ENCODE results near the gene HMGXB3.
"Not testable (repeated sequence)": the region's sequence is repeated elsewhere in the genome, so short reads cannot be mapped to it uniquely, and the experiment has no call there.

The HMGXB3 gene

DNA sequence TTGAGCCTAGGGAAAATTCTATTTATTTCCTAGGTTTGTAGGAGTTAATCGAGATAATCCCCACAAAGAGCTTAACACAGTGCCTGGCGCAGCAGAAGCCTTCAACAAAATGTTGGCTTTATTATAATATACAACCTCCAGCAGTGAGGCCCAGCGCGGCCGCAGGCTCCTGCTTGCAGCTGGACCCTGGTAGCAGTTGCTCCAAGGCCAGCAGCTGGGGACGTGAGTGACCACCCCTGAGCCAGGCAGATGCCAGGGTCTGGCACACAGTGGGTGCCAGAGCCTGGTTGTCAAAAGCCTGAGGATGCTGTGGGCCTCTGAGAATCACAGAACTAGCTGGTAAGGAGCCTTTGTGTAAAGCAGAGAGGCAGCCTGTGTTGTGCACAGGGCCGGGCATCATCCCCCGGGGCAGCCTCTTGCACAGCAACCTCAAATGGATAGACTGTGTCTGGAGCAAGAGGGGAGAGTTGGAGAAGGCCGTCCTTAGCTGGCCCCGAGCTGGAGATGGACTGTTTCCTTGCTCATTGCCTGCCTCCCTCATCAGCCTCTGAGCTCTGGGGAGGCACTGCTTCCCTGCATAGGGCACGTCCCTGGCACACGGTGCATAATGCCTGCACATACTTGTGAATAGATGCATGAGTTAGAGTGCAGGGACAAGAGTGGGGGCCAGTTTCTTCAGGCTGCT lies 68.6 kb downstream of the HMGXB3 start:
- DNase-seq = no peak

DNA sequence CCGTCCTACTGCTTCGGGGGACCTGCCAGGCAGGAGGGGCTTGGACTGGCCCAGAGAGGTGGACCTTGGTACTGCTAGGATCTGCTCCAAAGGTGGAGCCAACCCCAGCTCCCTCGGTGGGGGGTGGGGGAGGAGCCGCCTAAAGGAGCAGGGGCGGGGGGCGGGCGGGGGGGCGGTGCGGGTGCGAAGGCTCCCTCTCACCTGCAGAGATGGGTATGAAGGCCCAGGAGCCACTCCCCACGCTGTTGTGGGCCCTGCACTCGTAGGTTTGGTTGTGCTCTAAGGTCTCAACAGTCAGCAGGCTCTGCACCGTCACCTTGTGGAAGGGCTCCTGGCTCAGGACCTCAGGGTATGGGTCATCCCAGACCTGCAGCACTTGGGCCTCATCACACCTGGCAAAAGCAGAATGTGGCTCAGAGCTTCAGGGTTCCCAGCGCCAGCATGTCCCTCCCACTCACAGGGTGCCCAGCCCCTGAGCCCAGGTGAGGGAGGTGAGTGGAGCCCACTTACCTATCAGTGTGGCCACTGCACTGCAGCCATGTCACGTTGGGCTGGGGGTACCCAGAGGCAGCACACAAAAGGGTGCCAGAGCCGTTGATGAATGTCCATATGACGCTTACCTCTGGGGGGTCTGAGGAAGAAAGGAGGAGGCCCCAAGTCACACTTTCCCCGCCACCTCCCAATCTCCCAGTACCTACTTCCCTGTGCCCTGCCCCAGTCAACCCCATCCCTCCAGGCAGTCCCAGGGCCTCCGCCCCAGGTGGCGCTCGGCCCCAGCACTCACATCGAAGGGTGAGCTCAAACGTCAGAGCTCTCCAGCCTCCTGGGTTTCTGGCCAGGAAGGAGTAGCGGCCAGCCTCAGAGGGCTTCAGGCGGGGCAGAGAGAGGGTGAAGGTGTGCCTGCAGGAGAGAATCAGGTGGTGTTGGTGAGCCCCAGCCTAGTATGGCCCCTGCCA lies 69.4 kb downstream of the HMGXB3 start:
- DNase-seq = no peak

DNA sequence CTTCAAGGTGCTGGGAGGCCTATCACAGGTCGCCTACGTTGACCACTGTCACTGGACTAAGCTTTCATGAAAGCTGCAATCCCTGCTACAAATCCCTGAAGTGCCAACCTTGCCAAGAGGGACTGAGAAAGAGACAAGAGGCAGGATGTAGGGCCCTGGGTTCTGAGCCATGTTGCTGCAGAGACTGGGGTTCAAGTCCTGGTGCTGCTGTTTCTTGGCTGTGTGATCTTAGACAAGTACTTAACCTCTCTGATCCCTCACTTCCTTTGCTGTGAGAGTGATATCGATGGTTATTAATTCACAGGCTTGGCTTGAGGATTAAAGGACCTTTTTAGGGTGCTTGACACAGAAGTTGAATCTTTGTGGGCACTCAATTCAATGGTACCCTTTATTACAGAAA lies 70.3 kb downstream of the HMGXB3 start:
- no peak for DNase-seq

DNA sequence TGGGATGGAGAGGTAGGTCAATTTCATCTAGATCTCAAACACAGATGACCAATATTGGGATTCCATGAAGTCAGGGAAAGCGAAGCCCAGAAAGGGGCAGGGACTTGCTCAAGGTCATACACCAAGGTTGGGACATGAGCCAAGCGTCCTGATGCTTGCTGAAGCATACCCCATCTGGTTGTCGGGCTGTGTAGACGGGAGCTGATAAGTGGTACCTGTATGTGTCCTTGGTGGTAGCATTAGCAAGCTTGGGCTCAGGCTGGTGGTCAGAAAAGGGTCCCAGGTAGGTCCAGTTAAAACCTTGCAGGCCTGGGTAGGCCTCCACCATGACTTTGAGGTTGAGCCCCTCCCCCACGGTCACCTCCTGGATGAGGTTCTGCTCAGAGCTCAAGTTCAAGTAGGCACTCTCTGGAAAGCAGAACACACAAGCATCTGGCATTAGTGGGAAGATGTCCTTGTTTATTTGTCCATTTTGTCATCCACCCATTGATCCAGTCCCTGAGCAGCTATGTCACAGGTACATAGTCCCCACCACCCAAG lies 72.6 kb downstream of the HMGXB3 start:
- no peak for DNase-seq

DNA sequence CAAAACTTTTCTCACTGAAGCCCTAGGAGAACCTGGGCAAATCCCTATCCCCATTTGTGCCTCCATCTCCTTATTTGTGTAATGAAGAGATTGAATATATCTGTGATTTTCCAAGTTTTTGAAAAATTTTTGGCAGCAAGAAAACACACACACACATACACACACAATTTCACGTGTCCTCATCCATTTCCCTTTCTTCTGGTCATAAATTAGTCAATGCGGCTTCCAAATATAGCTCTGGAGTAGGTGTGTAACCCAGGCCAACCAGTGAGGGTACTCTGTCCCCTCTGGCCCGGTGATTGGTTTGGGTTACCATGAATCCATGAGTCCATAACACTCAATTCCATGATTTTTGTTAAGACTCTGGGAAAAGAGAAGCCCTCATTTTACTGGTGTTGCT lies 73.1 kb downstream of the HMGXB3 start:
- DNase-seq = no peak

DNA sequence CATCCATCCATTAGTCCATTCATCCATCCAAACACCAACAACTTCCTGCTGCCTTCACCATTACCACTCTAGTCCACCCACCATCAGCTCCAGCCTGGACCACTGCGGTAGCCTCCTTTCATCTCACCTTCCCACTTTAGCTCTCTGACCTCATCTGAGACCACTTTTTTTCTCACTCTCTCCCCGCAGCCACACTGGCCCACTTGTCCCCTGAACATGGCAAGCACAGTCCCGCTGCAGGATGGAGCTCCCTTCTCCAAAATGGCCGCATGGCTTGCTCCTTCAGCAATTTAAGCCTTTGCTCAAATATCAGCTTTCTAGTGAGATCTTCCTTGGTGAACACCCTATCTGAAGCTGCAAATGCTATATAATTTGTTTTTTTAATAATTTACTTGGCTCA lies 74.7 kb downstream of the HMGXB3 start:
- no peak for DNase-seq

DNA sequence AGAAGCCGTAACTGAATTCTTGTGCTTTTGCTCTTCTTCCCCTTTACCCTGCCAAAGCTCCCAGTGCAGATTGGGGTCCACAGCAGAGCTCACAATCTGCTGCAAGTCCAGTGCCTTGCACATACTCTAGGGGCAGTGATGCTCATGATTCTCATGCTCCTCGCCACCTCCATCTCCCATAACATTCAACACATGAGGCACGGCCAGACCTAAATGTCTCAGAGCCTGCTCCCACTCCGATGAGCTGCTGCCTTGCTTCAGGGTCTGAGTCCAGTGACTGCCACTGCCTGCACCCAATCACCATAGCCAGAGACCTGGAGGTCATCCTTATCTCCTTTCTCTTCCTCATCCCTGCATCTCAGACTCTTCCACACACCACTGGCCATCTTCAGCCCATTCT lies 75.3 kb downstream of the HMGXB3 start:
- DNase-seq = no peak

DNA sequence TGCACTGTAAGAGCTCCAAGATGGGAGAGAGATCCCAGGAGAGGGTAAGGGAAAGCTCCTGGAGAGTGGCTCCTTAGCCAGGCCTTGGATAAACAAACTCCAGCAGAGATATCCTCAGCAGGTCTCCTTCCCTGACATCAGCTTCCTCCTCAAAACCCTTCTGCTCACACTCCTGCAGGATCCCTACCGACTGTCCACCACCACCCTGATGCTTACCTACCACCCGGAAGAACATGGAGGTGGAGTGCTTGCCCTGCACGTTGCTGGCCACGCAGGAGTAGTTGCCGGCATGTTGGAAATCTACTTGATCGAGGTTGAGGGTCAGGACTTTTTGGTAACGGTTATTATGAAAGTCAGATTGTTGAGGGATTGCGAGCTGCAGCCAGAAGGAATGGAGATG lies 76.5 kb downstream of the HMGXB3 start:
- no peak for DNase-seq

DNA sequence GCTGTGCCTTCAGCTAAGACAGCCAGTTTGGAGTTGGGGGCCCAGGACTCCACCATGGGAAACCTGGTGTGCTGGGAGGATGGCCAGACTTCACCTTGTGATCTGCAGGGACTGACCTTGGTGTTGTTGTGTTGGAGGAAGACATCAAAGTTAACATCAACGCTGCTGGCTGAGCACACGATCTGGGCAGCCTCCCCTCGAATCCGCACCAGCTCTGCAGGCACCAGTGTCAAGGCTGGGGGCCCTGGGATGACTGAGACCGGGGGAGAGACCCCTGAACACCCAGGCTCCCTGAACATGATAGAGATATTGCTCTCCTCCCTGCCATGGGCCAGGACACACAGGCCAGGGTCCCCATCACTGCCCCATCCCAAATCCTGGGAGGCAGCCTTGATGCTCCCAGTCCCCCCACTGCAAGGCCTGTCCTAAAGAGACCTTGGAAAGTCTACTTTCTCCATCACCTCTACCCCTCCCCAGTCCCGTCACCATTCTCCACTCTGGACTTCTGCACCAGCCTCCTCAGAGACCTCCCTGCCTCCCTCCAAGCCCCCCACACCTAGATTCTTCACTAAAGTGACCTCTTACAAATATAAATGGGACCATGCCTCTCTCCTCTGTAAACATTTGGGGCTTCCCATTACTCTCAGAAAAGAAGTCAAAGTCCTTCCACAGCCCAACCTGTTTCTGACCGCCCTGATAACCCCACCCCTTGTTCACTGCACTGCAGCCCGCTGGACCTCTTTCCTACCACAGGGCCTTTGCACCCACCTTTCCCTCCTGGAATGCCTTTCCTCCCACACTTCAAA lies 77.7 kb downstream of the HMGXB3 start:
- DNase-seq = no peak

DNA sequence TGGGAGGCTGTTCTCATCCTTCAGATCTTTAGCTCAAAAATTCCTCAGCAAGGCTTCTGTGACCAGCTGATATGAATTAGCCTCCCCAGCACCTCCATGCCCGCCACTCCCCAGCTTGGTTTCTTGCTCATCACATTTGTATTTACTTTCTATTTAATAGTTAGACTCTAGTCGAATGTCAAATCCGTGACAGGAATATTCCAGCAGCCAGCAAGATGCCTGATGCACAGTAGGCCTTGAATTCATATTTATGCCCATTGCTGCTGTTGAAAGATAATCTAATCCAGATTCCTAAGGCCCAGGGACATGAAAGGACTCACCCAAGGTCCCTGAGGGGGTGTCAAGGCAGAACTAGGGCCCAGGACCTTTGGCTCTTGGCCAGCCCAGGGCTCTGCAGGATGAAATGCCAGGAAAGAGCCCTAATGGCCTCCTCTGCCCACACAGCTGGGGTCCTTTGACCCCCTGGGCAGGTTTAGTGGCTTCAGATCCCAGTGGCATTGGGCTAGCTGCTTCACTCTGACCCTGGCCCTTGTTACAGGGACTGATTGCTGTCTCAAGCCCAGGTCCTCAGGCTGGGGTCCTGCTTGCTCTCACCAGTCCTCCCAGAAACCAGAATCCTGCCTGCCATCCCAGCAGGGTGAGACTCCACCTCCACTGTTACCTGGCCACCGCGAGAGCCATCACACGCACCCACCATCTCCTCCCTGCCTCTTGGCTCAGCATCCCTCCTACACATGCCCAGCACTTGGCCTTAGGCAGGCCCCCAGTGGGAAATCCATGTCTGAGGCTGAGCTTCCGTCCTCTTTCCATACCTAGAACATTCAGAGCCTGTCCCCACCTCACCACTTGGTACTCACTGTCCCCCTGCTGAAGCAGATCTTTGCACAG lies 78.5 kb downstream of the HMGXB3 start:
- no peak for DNase-seq

DNA sequence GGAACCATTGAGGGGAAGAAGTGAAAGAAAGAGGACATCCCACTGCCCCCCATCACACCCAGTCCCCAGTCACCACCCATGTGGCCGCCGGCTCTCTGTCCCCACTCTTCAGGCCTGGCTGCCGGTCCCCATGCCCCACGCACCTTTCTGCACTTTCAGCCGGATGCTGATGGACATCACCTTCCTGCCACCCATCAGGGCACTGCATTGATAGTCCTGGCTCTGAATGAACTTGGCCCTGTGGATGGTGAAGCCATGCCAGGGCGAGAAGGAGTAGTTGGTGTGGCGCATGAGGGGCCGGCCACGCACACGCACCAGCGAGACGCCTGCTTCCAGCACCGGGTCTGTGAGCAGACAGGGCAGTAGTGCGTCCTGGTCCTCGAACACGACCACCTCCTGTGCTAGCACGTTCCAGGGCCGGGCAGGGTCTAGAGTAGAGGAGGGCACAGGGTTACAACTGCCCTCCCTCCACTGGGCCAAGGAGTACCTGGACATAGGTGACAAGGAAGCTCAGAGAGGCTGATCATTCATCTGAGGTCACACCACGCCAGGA lies 79.4 kb downstream of the HMGXB3 start:
- DNase-seq = no peak

DNA sequence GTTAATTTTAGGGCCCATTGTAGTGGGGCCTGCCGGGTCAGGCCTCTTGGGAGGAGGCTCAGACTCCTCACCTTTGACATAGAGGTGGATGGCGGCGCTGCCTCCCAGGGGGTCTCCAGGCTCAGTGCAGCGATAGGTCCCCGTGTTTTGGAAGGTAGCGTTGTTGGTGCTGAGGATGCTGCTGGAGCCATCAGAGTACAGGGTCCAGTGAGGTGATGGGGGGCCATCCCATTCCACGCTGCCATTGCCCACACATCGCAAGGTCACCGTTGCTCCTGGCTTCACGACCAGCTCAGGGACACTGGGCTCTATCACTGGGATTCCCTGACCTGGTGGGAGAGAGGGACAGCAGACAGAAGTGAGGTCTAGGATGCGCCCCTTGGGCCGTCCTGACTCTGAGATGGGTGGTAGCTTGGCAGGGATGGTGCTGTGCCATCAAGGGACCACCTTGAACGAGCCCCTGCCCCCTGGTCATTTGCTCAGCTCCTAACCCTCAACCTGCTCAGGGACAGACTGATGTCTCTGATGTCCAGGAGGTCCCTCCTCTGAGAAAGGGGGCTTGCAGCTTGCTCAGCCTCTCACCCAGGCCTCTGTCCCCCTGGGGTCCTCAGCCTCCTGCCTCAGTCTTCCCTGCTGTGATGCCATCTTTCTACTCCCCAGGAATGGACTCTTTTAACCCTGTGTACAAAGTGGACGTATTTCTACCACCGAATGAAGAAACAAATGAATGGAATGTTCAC lies 80.3 kb downstream of the HMGXB3 start:
- no peak for DNase-seq

DNA sequence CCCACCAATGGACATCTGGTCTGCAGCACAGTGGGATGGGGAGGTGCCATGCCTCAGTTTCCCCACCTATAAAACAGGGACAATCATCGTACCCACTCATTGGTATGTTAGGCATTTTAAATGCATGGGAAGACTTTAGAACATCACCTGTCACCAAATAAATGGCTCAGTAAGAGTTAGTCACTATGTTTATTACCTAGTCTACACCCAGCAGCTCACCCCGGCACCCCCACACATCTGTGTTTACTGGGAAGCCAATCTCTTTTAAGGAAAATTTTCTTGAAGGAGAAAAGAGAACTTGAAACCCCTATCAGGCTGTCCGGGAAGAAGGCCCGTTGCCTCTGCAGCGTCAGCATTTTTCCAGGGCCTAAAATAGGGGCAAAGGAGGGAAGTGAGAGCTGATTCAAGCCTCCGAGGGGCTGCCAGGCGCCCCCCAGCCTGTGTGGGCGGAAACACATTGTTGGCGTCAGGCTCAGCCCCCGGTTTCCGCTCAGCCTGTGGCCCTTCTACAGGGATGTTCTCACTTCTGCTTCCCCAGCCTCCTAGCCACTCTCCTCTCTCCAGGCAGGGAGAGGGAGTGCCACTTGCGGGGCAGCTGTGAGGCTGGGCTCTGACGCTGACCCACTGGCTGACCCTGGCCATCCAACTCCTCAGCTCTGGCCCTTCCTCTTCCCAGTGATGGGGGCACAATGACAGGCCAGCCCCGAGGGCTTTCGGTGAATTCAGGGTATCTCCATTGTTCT lies 81.2 kb downstream of the HMGXB3 start:
- no peak for DNase-seq

DNA sequence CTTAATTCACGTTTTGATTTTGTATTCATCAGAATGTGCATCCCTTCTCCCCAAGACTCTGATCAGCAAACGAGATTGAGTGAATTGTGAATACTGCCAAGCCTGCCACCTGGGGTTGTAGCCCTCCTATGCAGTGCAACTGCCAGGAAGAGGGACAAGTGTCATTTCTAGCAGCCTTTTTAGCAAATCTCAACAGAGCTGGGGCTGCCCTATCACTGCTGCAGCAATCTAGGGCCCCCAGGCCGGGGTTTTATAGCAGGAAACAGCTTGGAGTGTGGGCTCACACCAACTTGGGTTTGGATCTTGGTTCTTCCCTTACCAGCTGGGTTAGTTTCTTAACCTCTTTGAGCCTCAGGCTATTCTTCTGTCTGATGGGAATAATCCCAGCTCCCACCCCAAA lies 81.8 kb downstream of the HMGXB3 start:
- no peak for DNase-seq

DNA sequence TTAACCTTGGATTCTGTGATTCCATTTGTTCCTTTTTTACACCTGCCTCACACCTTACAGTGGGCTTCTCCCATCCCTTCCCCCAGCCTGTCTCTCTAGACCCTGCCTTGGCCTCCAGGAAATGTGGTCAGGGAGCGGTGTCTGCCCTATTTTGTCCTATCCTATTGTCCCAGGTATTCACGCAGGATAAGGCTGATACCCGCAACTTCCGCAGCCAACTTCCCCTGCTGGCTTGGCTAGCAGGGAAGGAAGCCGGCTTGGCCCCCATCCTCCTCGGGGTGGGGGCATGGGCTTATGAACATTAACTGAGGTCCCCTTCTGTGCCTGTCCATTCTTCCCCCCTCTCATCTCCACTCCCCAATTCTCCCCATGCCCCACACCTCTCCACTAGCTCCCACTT lies 82.3 kb downstream of the HMGXB3 start:
- no peak for DNase-seq

DNA sequence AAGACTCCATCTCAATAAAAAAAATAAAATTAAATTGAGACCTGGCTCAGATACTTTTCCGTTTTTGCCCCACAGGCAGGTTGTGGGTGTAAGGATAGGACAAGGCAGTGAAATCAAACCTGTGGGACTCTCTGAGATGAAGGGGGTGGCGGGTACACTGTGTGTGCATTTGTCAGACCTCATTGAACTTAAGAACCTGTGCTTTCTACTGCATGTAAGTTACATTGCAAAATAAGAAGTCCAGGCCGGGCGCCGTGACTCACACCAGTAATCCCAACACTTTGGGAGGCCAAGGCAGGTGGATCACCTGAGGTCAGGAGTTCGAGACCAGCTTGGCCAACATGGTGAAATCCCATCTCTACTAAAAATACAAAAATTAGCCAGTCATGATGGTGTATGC lies 84.2 kb downstream of the HMGXB3 start:
- not testable (repeated sequence) for DNase-seq

DNA sequence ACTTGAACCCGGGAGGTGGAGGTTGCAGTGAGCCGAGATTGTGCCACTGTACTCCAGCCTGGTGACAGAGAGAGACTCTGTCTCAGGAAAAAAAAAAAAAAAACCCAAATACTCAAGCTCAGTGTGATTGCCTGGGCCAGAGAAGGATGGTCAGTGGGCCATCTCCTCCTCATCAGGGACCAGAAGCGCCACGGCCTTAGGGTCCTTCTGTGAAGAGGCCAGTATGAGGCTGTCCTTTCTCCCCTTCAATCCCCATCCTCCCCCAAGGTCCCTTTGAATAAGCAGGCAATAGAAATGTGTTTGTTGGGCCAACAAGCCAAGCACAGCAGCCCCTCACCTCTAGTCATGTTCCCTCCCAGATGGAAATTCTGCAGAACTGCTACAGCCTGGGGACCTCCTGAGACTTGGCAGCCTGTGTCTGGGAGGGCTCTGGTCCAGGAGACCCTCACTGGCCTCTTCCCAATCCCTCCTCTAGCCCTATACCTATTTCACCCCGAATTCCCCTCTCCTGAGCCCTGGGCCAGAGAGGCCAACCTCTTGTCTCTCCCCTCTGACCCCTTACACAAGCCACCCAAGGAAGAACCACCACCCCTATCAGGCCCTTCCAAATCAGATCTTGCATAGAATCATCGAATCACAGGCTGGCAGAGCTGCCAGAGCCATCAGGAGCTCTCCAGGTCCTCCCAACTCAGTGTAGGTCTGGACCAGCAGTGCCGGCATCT lies 84.8 kb downstream of the HMGXB3 start:
- no peak for DNase-seq

DNA sequence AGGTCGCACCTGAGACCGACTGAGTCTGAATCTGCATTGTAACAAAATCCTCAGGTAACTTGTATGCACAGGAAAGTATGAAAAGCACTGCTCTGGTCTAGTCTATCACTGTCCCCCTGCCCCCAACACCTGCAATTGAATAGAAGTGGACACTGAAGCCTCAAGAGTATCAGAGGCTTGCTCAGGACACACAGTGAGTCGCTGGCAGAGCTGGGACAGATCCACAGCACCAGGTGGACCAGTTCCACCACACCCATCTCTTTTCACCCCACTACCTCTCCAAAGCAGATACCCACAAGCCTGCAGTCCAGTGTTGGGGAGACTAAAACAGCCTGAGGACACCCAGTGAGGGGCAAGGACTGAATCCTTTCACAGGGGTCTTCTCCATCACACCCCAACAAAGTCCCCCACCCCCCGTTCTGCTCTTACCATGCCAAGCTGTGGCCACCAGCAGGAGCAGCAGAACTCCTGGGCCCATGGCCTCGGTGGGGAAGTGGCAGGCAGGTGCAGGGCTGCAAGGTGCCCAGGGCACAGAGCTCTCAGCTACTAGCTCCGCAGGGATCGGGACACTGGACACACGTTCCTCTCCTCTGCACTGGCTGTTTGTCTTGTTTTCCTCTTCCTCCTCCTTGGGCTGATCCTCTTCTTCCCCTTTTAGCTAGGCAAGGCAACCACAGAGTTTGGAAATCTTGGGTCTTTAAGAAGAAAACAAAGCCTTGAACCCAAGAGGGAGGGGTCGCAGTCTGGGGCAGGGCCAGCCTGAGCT lies 85.6 kb downstream of the HMGXB3 start, which contains the start of gene CSF1R:
Gene CSF1R (minus strand): TSS at position 605 of the 766 bp plus-strand sequence. CDS start 127 bp downstream, at position 478.
- DNase-seq = no peak

Measured in NCI-H1436 (cell line).